PC-9 (cell line): ENCODE measurements around the gene UBASH3A. TPM values are rescaled to one million over a fixed set of nuclear protein-coding genes. Genes with fewer than 3 reads are reported as not detected.
A peak's percentile ranks its signal among the peaks of the same experiment; 100 is the strongest.

Experiments
- BruUV-seq: library from RNA; stranded (reverse); fragments of 400-500 nt; replicated peaks from 2 replicates; lab custom pipeline; 2021; lab: Mats Ljungman, UMichigan
- CTCF ChIA-PET: fragments of 300-600 bp; sonication (Branson Sonifier 250); formaldehyde crosslinking; loops from one replicate; lab custom pipeline; 2022; ENCODE audit warnings: antibody characterized with exemption; lab: Charles Lee
- POLR2A ChIA-PET: fragments of 300-600 bp; sonication (Branson Sonifier 250); formaldehyde crosslinking; loops from one replicate; lab custom pipeline; 2022; ENCODE audit warnings: antibody characterized with exemption; ENCODE audit not compliant: unreplicated experiment; lab: Charles Lee
- DNase-seq, 2 experiments: peaks; one replicate each; pipeline versions ENCODE4 v3.0.0 to v3.0.0-alpha.2; 2015 to 2022; ENCODE audit warnings: mixed read lengths in 1 of 2
- H2AFZ ChIP-seq: fragments of 200-600 bp; sonication (generic); 2 replicates; pipeline ENCODE4 v1.8.1; 2017; ENCODE audit warnings: antibody characterized with exemption
- H3F3A ChIP-seq: fragments of 200-600 bp; sonication (generic); 2 replicates; pipeline ENCODE4 v1.8.1; 2017; ENCODE audit warnings: antibody characterized with exemption, mild to moderate bottlenecking, low read depth; ENCODE audit not compliant: insufficient read depth
- H3K27ac ChIP-seq: fragments of 200-600 bp; sonication (generic); 2 replicates; pipeline ENCODE4 v1.6.1; 2016; ENCODE audit warnings: mixed run types
- H3K27me3 ChIP-seq: fragments of 200-600 bp; sonication (generic); 2 replicates; pipeline ENCODE4 v1.6.1; 2016; ENCODE audit warnings: low read depth, mixed run types; ENCODE audit not compliant: insufficient read depth
- H3K36me3 ChIP-seq: fragments of 200-600 bp; sonication (generic); 2 replicates; pipeline ENCODE4 v1.6.1; 2016; ENCODE audit warnings: low read depth, mixed run types
- H3K4me1 ChIP-seq: fragments of 200-600 bp; sonication (generic); replicated peaks from 2 replicates; pipeline ENCODE4 v1.6.1; 2016; ENCODE audit warnings: mixed run types; ENCODE audit not compliant: insufficient read depth
- H3K4me2 ChIP-seq: fragments of 200-600 bp; sonication (generic); 2 replicates; pipeline ENCODE4 v1.6.1; 2017; ENCODE audit warnings: mixed run types
- H3K4me3 ChIP-seq: fragments of 200-600 bp; sonication (generic); 2 replicates; pipeline ENCODE4 v1.6.1; 2016; ENCODE audit warnings: mixed run types
- H3K79me2 ChIP-seq: fragments of 200-600 bp; sonication (generic); 2 replicates; pipeline ENCODE4 v1.6.1; 2017; ENCODE audit warnings: low read depth, mixed run types
- H3K9me2 ChIP-seq: fragments of 200-600 bp; sonication (generic); 2 replicates; pipeline ENCODE4 v1.8.1; 2017; ENCODE audit warnings: mild to moderate bottlenecking; ENCODE audit not compliant: insufficient read depth
- H3K9me3 ChIP-seq: fragments of 200-600 bp; sonication (generic); 2 replicates; pipeline ENCODE4 v1.8.1; 2016; ENCODE audit warnings: low read depth; ENCODE audit not compliant: insufficient read depth
- H4K20me1 ChIP-seq: fragments of 200-600 bp; sonication (generic); 2 replicates; pipeline ENCODE4 v1.8.1; 2017; ENCODE audit not compliant: insufficient read depth
- EZH2 ChIP-seq: fragments of 200-600 bp; sonication (generic); IDR thresholded peaks from 2 replicates; pipeline ENCODE4 v1.8.0; 2017; ENCODE audit warnings: antibody characterized with exemption, low read depth
- intact Hi-C: fragments of 100-400 bp; cut with micrococcal nuclease; formaldehyde crosslinking; loops from one replicate; pipeline ENCODE4 v1.10.0; 2022; ENCODE audit not compliant: unreplicated experiment
- total RNA-seq: library from RNA; stranded (reverse); gene quantifications from 2 replicates; pipeline ENCODE4 v1.2.3, GENCODE V29; 2021
- TF ChIP-seq, protein P1 (sequence below): fragments of 200-600 bp; sonication (generic); conservative IDR thresholded peaks from 2 replicates; pipeline ENCODE4 v1.6.1; 2017; ENCODE audit warnings: mixed run types, antibody characterized with exemption, mild to moderate bottlenecking, moderate library complexity

UBASH3A gene
- total RNA-seq, 1 experiment from 2014 or later, result not detected

DNA sequence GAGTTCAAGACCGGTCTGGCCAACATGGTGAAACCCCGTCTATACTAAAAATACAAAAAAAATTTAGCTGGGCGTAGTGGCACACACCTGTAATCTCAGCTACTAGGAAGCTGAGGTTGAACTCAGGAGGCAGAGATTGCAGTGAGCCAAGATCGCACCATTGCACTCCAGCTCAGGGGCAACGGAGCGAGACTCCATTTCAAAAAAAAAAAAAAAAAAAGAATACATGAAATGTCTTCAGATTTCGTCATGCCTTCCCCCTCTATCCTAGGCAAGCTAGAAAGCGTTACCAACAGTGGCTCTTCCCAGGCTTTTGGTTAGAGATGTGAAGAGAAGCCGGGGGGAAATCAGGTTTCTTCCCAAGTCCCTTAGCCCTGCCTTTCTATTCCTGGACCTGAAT, 41.0 kb upstream of the UBASH3A start:
- Histone ChIP-seq H3K4me2 (peak overlapping the region; percentile 53), H3K79me2 (no peaks in the 10 kb centered on the region), H3K36me3 (no peaks in the 10 kb centered on the region), H3K4me3 (no peak overlapping the region), H3K4me1 (peaks cover 38% of the 10 kb centered on the region), H3F3A (peaks cover 25% of the 10 kb centered on the region), H3K9me3 (no peaks in the 10 kb centered on the region), H4K20me1 (no peaks in the 10 kb centered on the region), H3K9me2 (no peaks in the 10 kb centered on the region), H3K27me3 (no peaks in the 10 kb centered on the region), H2AFZ (no peak overlapping the region), H3K27ac (peak overlapping the region; percentile 60)
- ChIA-PET CTCF (interaction anchor here (0.6 to 0.7 kb wide), 3 partner anchors 53 to 270 kb away, joined by 3 to 7 read pairs (median 4); no protein-coding TSS in a partner anchor), POLR2A (no interaction called here)
- no peak for DNase-seq
- intact Hi-C loops, result no loop called here
- no peak for TF ChIP-seq EZH2
- TF ChIP-seq, protein P1, sequence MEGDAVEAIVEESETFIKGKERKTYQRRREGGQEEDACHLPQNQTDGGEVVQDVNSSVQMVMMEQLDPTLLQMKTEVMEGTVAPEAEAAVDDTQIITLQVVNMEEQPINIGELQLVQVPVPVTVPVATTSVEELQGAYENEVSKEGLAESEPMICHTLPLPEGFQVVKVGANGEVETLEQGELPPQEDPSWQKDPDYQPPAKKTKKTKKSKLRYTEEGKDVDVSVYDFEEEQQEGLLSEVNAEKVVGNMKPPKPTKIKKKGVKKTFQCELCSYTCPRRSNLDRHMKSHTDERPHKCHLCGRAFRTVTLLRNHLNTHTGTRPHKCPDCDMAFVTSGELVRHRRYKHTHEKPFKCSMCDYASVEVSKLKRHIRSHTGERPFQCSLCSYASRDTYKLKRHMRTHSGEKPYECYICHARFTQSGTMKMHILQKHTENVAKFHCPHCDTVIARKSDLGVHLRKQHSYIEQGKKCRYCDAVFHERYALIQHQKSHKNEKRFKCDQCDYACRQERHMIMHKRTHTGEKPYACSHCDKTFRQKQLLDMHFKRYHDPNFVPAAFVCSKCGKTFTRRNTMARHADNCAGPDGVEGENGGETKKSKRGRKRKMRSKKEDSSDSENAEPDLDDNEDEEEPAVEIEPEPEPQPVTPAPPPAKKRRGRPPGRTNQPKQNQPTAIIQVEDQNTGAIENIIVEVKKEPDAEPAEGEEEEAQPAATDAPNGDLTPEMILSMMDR, result no peak
- BruUV-seq, result no TSS peak

DNA sequence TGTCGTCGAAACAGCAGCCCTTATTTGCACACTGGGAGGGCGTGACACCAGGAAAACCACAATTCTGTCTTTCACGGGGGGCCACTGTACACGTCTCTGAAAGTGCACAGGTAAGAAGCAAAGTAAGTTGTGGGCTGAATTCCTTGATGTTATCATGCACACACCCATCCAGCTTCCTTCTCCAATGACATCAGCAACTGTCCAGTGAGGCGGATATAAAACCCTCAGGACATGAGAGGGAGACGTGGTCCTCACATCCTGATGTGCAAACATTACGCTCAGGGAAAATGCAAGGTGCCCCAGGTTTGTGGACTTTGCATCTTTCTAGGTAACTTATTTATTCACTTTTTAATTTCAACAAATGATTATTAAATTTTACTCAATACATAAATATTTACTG, 40.4 kb upstream of the UBASH3A start:
- peak; percentile 46 to 83 for DNase-seq
- Histone ChIP-seq H4K20me1 (no peaks in the 10 kb centered on the region), H3K27me3 (no peaks in the 10 kb centered on the region), H3F3A (peaks cover 25% of the 10 kb centered on the region), H3K79me2 (no peaks in the 10 kb centered on the region), H3K9me3 (no peaks in the 10 kb centered on the region), H3K4me1 (peaks cover 43% of the 10 kb centered on the region), H3K36me3 (no peaks in the 10 kb centered on the region), H3K9me2 (no peaks in the 10 kb centered on the region), H3K27ac (peak overlapping the region; percentile 60), H3K4me2 (peak overlapping the region; percentile 53), H3K4me3 (no peak overlapping the region), H2AFZ (no peak overlapping the region)
- POLR2A ChIA-PET, result no interaction called here
- intact Hi-C loops, result no loop called here
- BruUV-seq, result no TSS peak
- TF ChIP-seq, protein P1, result no peak
- TF ChIP-seq EZH2, result no peak
- CTCF ChIA-PET, result interaction anchor here (0.5 to 0.7 kb wide), 3 partner anchors 54 to 364 kb away, joined by 3 to 7 read pairs (median 3); no protein-coding TSS in a partner anchor

DNA sequence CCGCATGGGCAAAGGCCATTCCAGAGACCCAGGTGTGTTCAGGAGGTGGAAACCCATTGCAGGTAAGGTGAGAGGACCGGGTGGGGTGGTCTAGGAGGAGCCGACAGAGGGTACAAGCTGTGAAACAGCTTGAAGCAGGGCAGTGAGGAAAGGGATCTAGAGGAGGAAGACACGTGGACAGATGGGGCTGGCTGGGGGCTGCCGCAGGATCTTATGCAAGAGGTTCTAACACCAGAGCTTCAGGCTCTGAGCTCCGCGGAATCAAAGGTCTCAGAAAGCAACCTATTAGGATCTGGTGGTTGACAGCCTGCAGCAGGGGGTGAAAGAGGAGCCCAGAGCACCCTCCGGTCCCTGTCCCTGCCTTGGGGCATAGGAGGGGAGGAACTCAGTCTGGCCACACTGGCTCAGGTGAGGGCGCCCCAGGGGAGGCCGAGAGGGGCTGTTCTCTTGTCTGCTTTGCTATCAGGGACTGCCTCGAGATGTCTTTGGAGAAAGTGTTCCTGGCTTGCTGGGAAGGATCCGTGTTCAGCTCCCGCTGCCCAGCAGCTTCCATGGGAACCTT, 39.3 kb upstream of the UBASH3A start:
- peaks cover 47% of the 10 kb centered on the region for H3K4me1 ChIP-seq
- no peaks in the 10 kb centered on the region for H4K20me1 ChIP-seq
- no peak overlapping the region for H2AFZ ChIP-seq
- intact Hi-C loops, result no loop called here
- H3K9me3 ChIP-seq, result no peaks in the 10 kb centered on the region
- H3K27me3 ChIP-seq, result no peaks in the 10 kb centered on the region
- H3K9me2 ChIP-seq, result no peaks in the 10 kb centered on the region
- H3K27ac ChIP-seq, result no peak overlapping the region
- BruUV-seq, result no TSS peak
- POLR2A ChIA-PET, result no interaction called here
- TF ChIP-seq, protein P1, result no peak
- no peak for TF ChIP-seq EZH2
- no peaks in the 10 kb centered on the region for H3K79me2 ChIP-seq
- H3K4me3 ChIP-seq, result no peak overlapping the region
- no peaks in the 10 kb centered on the region for H3K36me3 ChIP-seq
- no peak for DNase-seq
- CTCF ChIA-PET, result no interaction called here
- no peak overlapping the region for H3K4me2 ChIP-seq
- H3F3A ChIP-seq, result peaks cover 25% of the 10 kb centered on the region
